Measurements from ENCODE around the gene GSTT4.

GSTT4 gene

GRCh38 chr22:24049978-24050377, 44.7 kb upstream of the GSTT4 start:
- no peak for TF ChIP-seq REST (IDR thresholded peaks at IDR 0.05; ENCODE audit: insufficient read depth in 1 of 2, low read depth in 2 of 2, low read length in 2 of 2)
- TF ChIP-seq TAF1 (IDR thresholded peaks at IDR 0.05; ENCODE audit: borderline replicate concordance, insufficient read depth, low read length) = no peak
- TF ChIP-seq SIN3A (IDR thresholded peaks at IDR 0.05; ENCODE audit: borderline replicate concordance, insufficient read depth, low read length) = no peak
- no peak for TF ChIP-seq FOXP2 (optimal IDR thresholded peaks at IDR 0.05; ENCODE audit: borderline replicate concordance, extremely low read depth, extremely low read length, insufficient read depth)
- no peak for TF ChIP-seq POLR2AphosphoS5 (IDR thresholded peaks at IDR 0.05; ENCODE audit: low read depth, low read length)

- TF ChIP-seq POLR2AphosphoS5 (IDR thresholded peaks at IDR 0.05; ENCODE audit: low read depth, low read length) = no peak
- TF ChIP-seq TAF1 (IDR thresholded peaks at IDR 0.05; ENCODE audit: borderline replicate concordance, insufficient read depth, low read length) = no peak
- no peak for TF ChIP-seq FOXP2 (optimal IDR thresholded peaks at IDR 0.05; ENCODE audit: borderline replicate concordance, extremely low read depth, extremely low read length, insufficient read depth)
- TF ChIP-seq SIN3A (IDR thresholded peaks at IDR 0.05; ENCODE audit: borderline replicate concordance, insufficient read depth, low read length) = no peak
- TF ChIP-seq REST (IDR thresholded peaks at IDR 0.05; ENCODE audit: insufficient read depth in 1 of 2, low read depth in 2 of 2, low read length in 2 of 2) = no peak
Observed at GRCh38 chr22:24049211-24049610, 44.0 kb upstream of the GSTT4 start.

GRCh38 chr22:24046024-24046423, 40.8 kb upstream of the GSTT4 start:
- TF ChIP-seq FOXP2 (optimal IDR thresholded peaks at IDR 0.05; ENCODE audit: borderline replicate concordance, extremely low read depth, extremely low read length, insufficient read depth) = no peak

GRCh38 chr22:24043958-24044357, 38.7 kb upstream of the GSTT4 start:
- no peak for TF ChIP-seq POLR2AphosphoS5 (IDR thresholded peaks at IDR 0.05; ENCODE audit: low read depth, low read length)
- no peak for TF ChIP-seq REST (IDR thresholded peaks at IDR 0.05; ENCODE audit: insufficient read depth in 1 of 2, low read depth in 2 of 2, low read length in 2 of 2)
- no peak for TF ChIP-seq FOXP2 (optimal IDR thresholded peaks at IDR 0.05; ENCODE audit: borderline replicate concordance, extremely low read depth, extremely low read length, insufficient read depth)
- TF ChIP-seq TAF1 (IDR thresholded peaks at IDR 0.05; ENCODE audit: borderline replicate concordance, insufficient read depth, low read length) = no peak
- no peak for TF ChIP-seq SIN3A (IDR thresholded peaks at IDR 0.05; ENCODE audit: borderline replicate concordance, insufficient read depth, low read length)

GRCh38 chr22:24040946-24041345, 35.7 kb upstream of the GSTT4 start:
- no peak for TF ChIP-seq TAF1 (IDR thresholded peaks at IDR 0.05; ENCODE audit: borderline replicate concordance, insufficient read depth, low read length)
- TF ChIP-seq SIN3A (IDR thresholded peaks at IDR 0.05; ENCODE audit: borderline replicate concordance, insufficient read depth, low read length) = no peak
- TF ChIP-seq POLR2AphosphoS5 (IDR thresholded peaks at IDR 0.05; ENCODE audit: low read depth, low read length) = no peak
- TF ChIP-seq REST (IDR thresholded peaks at IDR 0.05; ENCODE audit: insufficient read depth in 1 of 2, low read depth in 2 of 2, low read length in 2 of 2) = no peak
- no peak for TF ChIP-seq FOXP2 (optimal IDR thresholded peaks at IDR 0.05; ENCODE audit: borderline replicate concordance, extremely low read depth, extremely low read length, insufficient read depth)

Data from PFSK-1 (cell line).